H9 (cell line): ENCODE results near the gene POLR2J. TPM values are rescaled to one million over a fixed set of nuclear protein-coding genes. Genes with fewer than 3 reads are reported as not detected.

Experiments
- DNase-seq: peaks from one replicate; pipeline ENCODE4 v3.0.0-alpha.2; 2017
- H2AFZ ChIP-seq: one replicate; pipeline ENCODE4 v1.6.1; 2013; ENCODE audit warnings: mild to moderate bottlenecking, low read length, control low read depth, moderate library complexity
- H2AK5ac ChIP-seq: 2 replicates; pipeline ENCODE4 v1.6.1; 2013; ENCODE audit warnings: low read length, control low read depth, mixed read lengths; ENCODE audit not compliant: insufficient read length
- H2BK120ac ChIP-seq: one replicate; pipeline ENCODE4 v1.6.1; 2013; ENCODE audit warnings: low read depth, mild to moderate bottlenecking, low read length, control low read depth, inconsistent platforms; ENCODE audit not compliant: poor library complexity, severe bottlenecking
- H2BK12ac ChIP-seq: 2 replicates; pipeline ENCODE4 v1.6.1; 2013; ENCODE audit warnings: low read length, control low read depth, mixed read lengths, low read depth; ENCODE audit not compliant: insufficient read length
- H2BK15ac ChIP-seq: 2 replicates; pipeline ENCODE4 v1.6.1; 2013; ENCODE audit warnings: low read depth, low read length, control low read depth
- H2BK20ac ChIP-seq: one replicate; pipeline ENCODE4 v1.6.1; 2013; ENCODE audit warnings: low read depth, mild to moderate bottlenecking, low read length, control low read depth, inconsistent platforms; ENCODE audit not compliant: poor library complexity, severe bottlenecking
- H2BK5ac ChIP-seq: 2 replicates; pipeline ENCODE4 v1.6.1; 2013; ENCODE audit warnings: low read length, control low read depth, mixed read lengths; ENCODE audit not compliant: insufficient read length
- H3K14ac ChIP-seq: 2 replicates; pipeline ENCODE4 v1.6.1; 2013; ENCODE audit warnings: low read length, control low read depth; ENCODE audit not compliant: insufficient read depth
- H3K18ac ChIP-seq: 2 replicates; pipeline ENCODE4 v1.6.1; 2013; ENCODE audit warnings: low read depth, mild to moderate bottlenecking, mixed read lengths, low read length, control low read depth; ENCODE audit not compliant: insufficient read length
- H3K23ac ChIP-seq: 2 replicates; pipeline ENCODE4 v1.6.1; 2013; ENCODE audit warnings: low read length, control low read depth, mixed read lengths, low read depth; ENCODE audit not compliant: insufficient read length
- H3K23me2 ChIP-seq: 2 replicates; pipeline ENCODE4 v1.6.1; 2013; ENCODE audit warnings: low read depth, mild to moderate bottlenecking, mixed read lengths, low read length, control low read depth; ENCODE audit not compliant: insufficient read length, poor library complexity, severe bottlenecking
- H3K27ac ChIP-seq: 2 replicates; pipeline ENCODE4 v1.5.1; 2013; ENCODE audit warnings: low read length, control low read depth, mixed read lengths, low read depth; ENCODE audit not compliant: insufficient read length
- H3K27me3 ChIP-seq: 2 replicates; pipeline ENCODE4 v1.6.1; 2013; ENCODE audit warnings: low read length, control low read depth, inconsistent platforms; ENCODE audit not compliant: insufficient read depth
- H3K4ac ChIP-seq: 2 replicates; pipeline ENCODE4 v1.6.1; 2013; ENCODE audit warnings: low read depth, mild to moderate bottlenecking, control low read depth, inconsistent platforms, low read length, moderate library complexity
- H3K4me1 ChIP-seq: 2 replicates; pipeline ENCODE4 v1.6.1; 2013; ENCODE audit warnings: low read length, control low read depth, inconsistent platforms; ENCODE audit not compliant: insufficient read depth
- H3K4me2 ChIP-seq: 2 replicates; pipeline ENCODE4 v1.6.1; 2013; ENCODE audit warnings: low read length, control low read depth, mixed read lengths; ENCODE audit not compliant: insufficient read length, insufficient read depth
- H3K56ac ChIP-seq: 2 replicates; pipeline ENCODE4 v1.6.1; 2013; ENCODE audit warnings: low read depth, mild to moderate bottlenecking, mixed read lengths, low read length, control low read depth; ENCODE audit not compliant: insufficient read length
- H3K79me1 ChIP-seq: 2 replicates; pipeline ENCODE4 v1.6.1; 2013; ENCODE audit warnings: low read depth, mild to moderate bottlenecking, moderate library complexity, low read length, control low read depth, inconsistent platforms; ENCODE audit not compliant: insufficient read depth, poor library complexity, severe bottlenecking
- H3K79me2 ChIP-seq: 2 replicates; pipeline ENCODE4 v1.6.1; 2013; ENCODE audit warnings: low read length, control low read depth, inconsistent platforms; ENCODE audit not compliant: insufficient read depth
- H3K9ac ChIP-seq: 2 replicates; pipeline ENCODE4 v1.6.1; 2013; ENCODE audit warnings: low read length, control low read depth, mixed read lengths; ENCODE audit not compliant: insufficient read length; ENCODE audit errors: extremely low read depth
- H3K9me3 ChIP-seq: one replicate; pipeline ENCODE4 v1.6.1; 2013; ENCODE audit warnings: low read depth, low read length, inconsistent platforms; ENCODE audit not compliant: control insufficient read depth
- H3T11ph ChIP-seq: one replicate; pipeline ENCODE4 v1.6.1; 2013; ENCODE audit warnings: mild to moderate bottlenecking, low read length, control low read depth, inconsistent platforms
- H4K20me1 ChIP-seq: one replicate; pipeline ENCODE4 v1.6.1; 2013; ENCODE audit not compliant: control insufficient read depth, insufficient read length, insufficient read depth
- H4K5ac ChIP-seq: 2 replicates; pipeline ENCODE4 v1.6.1; 2013; ENCODE audit warnings: low read depth, mild to moderate bottlenecking, mixed read lengths, low read length, control low read depth; ENCODE audit not compliant: insufficient read length
- H4K8ac ChIP-seq: replicated peaks from 2 replicates; pipeline ENCODE4 v1.6.1; 2013; ENCODE audit warnings: low read length, control low read depth, mixed read lengths, low read depth; ENCODE audit not compliant: insufficient read length
- H4K91ac ChIP-seq: 2 replicates; pipeline ENCODE4 v1.6.1; 2013; ENCODE audit warnings: low read depth, mild to moderate bottlenecking, moderate library complexity, mixed read lengths, low read length, control low read depth; ENCODE audit not compliant: insufficient read length
- H3K27ac Mint-ChIP-seq, 3 experiments: 2 replicates in 2 of 3; 3 replicates in 1 of 3; pipeline ENCODE4 v1.8.0; 2020 to 2021; ENCODE audit warnings: mixed read lengths in 3 of 3, mild to moderate bottlenecking in 1 of 3, moderate library complexity in 1 of 3
- H3K27me3 Mint-ChIP-seq: 2 replicates; pipeline ENCODE4 v1.8.0; 2021; ENCODE audit warnings: low read depth, mild to moderate bottlenecking, moderate library complexity, mixed read lengths
- H3K36me3 Mint-ChIP-seq, 3 experiments: 2 replicates in 2 of 3; 3 replicates in 1 of 3; pipeline ENCODE4 v1.8.0; 2020 to 2021; ENCODE audit warnings: low read depth in 3 of 3, mixed read lengths in 3 of 3; ENCODE audit not compliant: insufficient read depth in 1 of 3
- H3K4me1 Mint-ChIP-seq, 2 experiments: 2 replicates each; pipeline ENCODE4 v1.8.0; 2020; ENCODE audit warnings: mixed read lengths in 2 of 2
- H3K4me3 Mint-ChIP-seq, 2 experiments: 2 replicates in 1 of 2; 3 replicates in 1 of 2; pipeline ENCODE4 v1.8.0; 2020 to 2021; ENCODE audit warnings: mild to moderate bottlenecking in 2 of 2, mixed read lengths in 2 of 2, moderate library complexity in 1 of 2
- H3K9me3 Mint-ChIP-seq, 2 experiments: 2 replicates in 1 of 2; 3 replicates in 1 of 2; pipeline ENCODE4 v1.8.0; 2020; ENCODE audit warnings: mild to moderate bottlenecking in 2 of 2, mixed read lengths in 2 of 2, moderate library complexity in 1 of 2
- WGBS: extraction: QIAGEN DNeasy Blood & Tissue Kit; methylation state at CpG from one replicate; pipeline ENCODE4 v1.1.7; 2013; ENCODE audit warnings: missing lambda C conversion rate, low lambda C conversion rate, mixed read lengths; ENCODE audit not compliant: insufficient read length; ENCODE audit errors: extremely low coverage; 5-methylcytosine and 5-hydroxymethylcytosine counted together
- total RNA-seq: library from RNA; stranded (reverse); gene quantifications from 2 replicates; pipeline ENCODE4 v1.2.1, GENCODE V29; 2021
- TF ChIP-seq, protein P1 (sequence below): fragments of 200-600 bp; sonication (generic); conservative IDR thresholded peaks from 3 replicates; pipeline ENCODE4 v1.8.0; 2021; ENCODE audit warnings: antibody characterized with exemption, mild to moderate bottlenecking

Gene POLR2J
- total RNA-seq, 1 experiment from 2014 or later, result 58.5 TPM

DNA sequence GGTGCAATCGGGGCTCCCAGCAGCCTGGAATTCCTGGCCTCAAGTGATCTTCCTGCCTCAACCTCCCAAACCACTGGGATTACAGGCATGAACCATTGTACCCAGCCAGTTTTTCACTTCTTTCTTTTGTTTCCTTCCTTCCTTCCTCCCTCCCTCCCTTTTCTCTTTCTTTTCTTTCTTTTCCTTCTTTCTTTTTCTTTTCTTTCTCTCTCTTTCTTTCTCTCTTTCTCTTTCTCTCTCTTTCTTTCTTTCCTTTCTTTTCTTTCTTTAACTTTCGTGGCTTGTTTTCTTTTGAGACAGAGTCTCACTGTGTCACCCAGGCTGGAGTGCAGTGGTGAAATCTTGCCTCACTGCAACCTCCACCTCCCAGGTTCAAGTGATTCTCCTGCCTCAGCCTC lies 33.0 kb downstream of the POLR2J start:
- Mint-ChIP-seq H3K4me3 (no peak overlapping the region), H3K9me3 (no peaks in the 10 kb centered on the region), H3K36me3 (peaks cover 3 to 28% (median 6%) of the 10 kb centered on the region in 3 experiments; a peak in 6 of 7 replicates), H3K4me1 (peaks cover 6 to 9% of the 10 kb centered on the region in 2 experiments), H3K27ac (no peak overlapping the region; a peak in 1 of 7 replicates), H3K27me3 (no peaks in the 10 kb centered on the region)
- Histone ChIP-seq H3K9me3 (no peaks in the 10 kb centered on the region), H2AK5ac (no peak overlapping the region), H3K23ac (no peak overlapping the region), H3K4me1 (no peaks in the 10 kb centered on the region; the same call in 1 of the 2 replicates), H3K4ac (no peak overlapping the region), H3K27ac (no peak overlapping the region), H3T11ph (no peak overlapping the region), H2BK120ac (no peak overlapping the region), H3K9ac (no peak overlapping the region), H4K8ac (no peak overlapping the region), H2BK20ac (no peak overlapping the region), H3K23me2 (no peaks in the 10 kb centered on the region), H3K18ac (no peak overlapping the region), H2BK5ac (no peak overlapping the region), H2AFZ (no peak overlapping the region), H4K20me1 (no peaks in the 10 kb centered on the region), H3K4me2 (no peak overlapping the region), H2BK15ac (no peak overlapping the region), H3K56ac (no peak overlapping the region), H3K27me3 (no peaks in the 10 kb centered on the region), H3K14ac (no peak overlapping the region), H2BK12ac (no peak overlapping the region), H4K5ac (no peak overlapping the region), H3K79me2 (no peaks in the 10 kb centered on the region), H3K79me1 (no peaks in the 10 kb centered on the region), H4K91ac (no peak overlapping the region)
- DNase-seq, result no peak
- WGBS, result no CpG with 5 or more reads among the region's 2 CpGs
- TF ChIP-seq, protein P1, sequence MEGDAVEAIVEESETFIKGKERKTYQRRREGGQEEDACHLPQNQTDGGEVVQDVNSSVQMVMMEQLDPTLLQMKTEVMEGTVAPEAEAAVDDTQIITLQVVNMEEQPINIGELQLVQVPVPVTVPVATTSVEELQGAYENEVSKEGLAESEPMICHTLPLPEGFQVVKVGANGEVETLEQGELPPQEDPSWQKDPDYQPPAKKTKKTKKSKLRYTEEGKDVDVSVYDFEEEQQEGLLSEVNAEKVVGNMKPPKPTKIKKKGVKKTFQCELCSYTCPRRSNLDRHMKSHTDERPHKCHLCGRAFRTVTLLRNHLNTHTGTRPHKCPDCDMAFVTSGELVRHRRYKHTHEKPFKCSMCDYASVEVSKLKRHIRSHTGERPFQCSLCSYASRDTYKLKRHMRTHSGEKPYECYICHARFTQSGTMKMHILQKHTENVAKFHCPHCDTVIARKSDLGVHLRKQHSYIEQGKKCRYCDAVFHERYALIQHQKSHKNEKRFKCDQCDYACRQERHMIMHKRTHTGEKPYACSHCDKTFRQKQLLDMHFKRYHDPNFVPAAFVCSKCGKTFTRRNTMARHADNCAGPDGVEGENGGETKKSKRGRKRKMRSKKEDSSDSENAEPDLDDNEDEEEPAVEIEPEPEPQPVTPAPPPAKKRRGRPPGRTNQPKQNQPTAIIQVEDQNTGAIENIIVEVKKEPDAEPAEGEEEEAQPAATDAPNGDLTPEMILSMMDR, result no peak
